K562 treated with DMSO at 1 percent for 4 hours (cell line): ENCODE measurements around the gene MIB2. TPM values are rescaled to one million over a fixed set of nuclear protein-coding genes. Genes with fewer than 3 reads are reported as not detected.

Experiments
- total RNA-seq: library from RNA; unstranded; fragments of 300-600 nt; gene quantifications from 2 replicates; pipeline ENCODE4 v1.2.3, GENCODE V29; 2022; ENCODE audit not compliant: insufficient read depth

Gene MIB2
- 51.8 and 53.0 TPM in 2 replicates for total RNA-seq

GRCh38 chr1:1615256-1616044 is at the start of gene MIB2:
MIB2 (plus strand) TSS chr1:1615500; CDS start chr1:1623453, 7,953 bp downstream.

GRCh38 chr1:1574721-1575537 is 40.4 kb upstream of the MIB2 start, which contains the start of gene SSU72:
SSU72 (minus strand) TSS chr1:1574863; CDS start chr1:1574557, 306 bp downstream.

GRCh38 chr1:1599935-1600860 is 15.1 kb upstream of the MIB2 start, which contains the start of gene FNDC10:
FNDC10 (minus strand) TSS chr1:1600135; CDS start chr1:1600015, 120 bp downstream.

GRCh38 chr1:1631782-1632420 is 16.6 kb downstream of the MIB2 start, which contains the start of gene MMP23B:
MMP23B (plus strand) TSS chr1:1632173; CDS start chr1:1632219, 46 bp downstream.

GRCh38 chr1:1658583-1659549 is 43.6 kb downstream of the MIB2 start, which contains the start of gene CDK11B:
CDK11B (minus strand) TSS chr1:1659004; CDS start chr1:1657485, 1,519 bp downstream.

Other genes starting within 250 kb of the MIB2 start
- 225 and 272 TPM in 2 replicates for gene AURKAIP1, start 240.3 kb upstream of the MIB2 start, total RNA-seq
- gene CCNL2, start 216.2 kb upstream of the MIB2 start, total RNA-seq = 96.0 and 157 TPM in 2 replicates
- 93.3 and 127 TPM in 2 replicates for gene MRPL20, start 208.2 kb upstream of the MIB2 start, total RNA-seq
- gene ANKRD65, start 194.2 kb upstream of the MIB2 start, total RNA-seq = not detected in 2 replicates
- gene VWA1, start 179.8 kb upstream of the MIB2 start, total RNA-seq = 7.9 and 9.2 TPM in 2 replicates
- 0.15 TPM in 1 of 2 replicates, not detected in the other for gene ATAD3C, start 165.8 kb upstream of the MIB2 start, total RNA-seq
- gene ATAD3B, start 143.7 kb upstream of the MIB2 start, total RNA-seq = 16.8 and 24.2 TPM in 2 replicates
- gene ATAD3A, start 103.3 kb upstream of the MIB2 start, total RNA-seq = 81.9 and 86.9 TPM in 2 replicates
- gene TMEM240, start 74.9 kb upstream of the MIB2 start, total RNA-seq = not detected in 2 replicates
- gene SSU72, start 40.6 kb upstream of the MIB2 start, total RNA-seq = 200 and 228 TPM in 2 replicates
- 3.3 and 4.2 TPM in 2 replicates for gene FNDC10, start 15.4 kb upstream of the MIB2 start, total RNA-seq
- gene MMP23B, start 16.7 kb downstream of the MIB2 start, total RNA-seq = 0.73 TPM in 1 of 2 replicates, not detected in the other
- gene CDK11B, start 43.5 kb downstream of the MIB2 start, total RNA-seq = 38.4 and 40.7 TPM in 2 replicates
- gene SLC35E2B, start 77.3 kb downstream of the MIB2 start, total RNA-seq = 49.7 and 62.8 TPM in 2 replicates
- 50.6 and 64.9 TPM in 2 replicates for gene CDK11A, start 108.9 kb downstream of the MIB2 start, total RNA-seq
- gene NADK, start 163.0 kb downstream of the MIB2 start, total RNA-seq = 83.4 and 102 TPM in 2 replicates